Endothelial cell of umbilical vein (primary cell): ENCODE results near the gene OTC.

Experiments used
- EZH2 ChIP-seq: IDR thresholded peaks from 2 replicates; pipeline ENCODE4 v1.6.1; 2012; ENCODE audit warnings: borderline replicate concordance, low read depth, mild to moderate bottlenecking, moderate library complexity, low read length, inconsistent platforms; ENCODE audit not compliant: severe bottlenecking
- POLR2A ChIP-seq: IDR thresholded peaks from 2 replicates; pipeline ENCODE4 v1.6.1; 2012; ENCODE audit warnings: low read depth, mild to moderate bottlenecking, control low read depth, low read length
- TF ChIP-seq, protein P1 (sequence below), 2 donors: IDR thresholded peaks; 1 replicate in 1 of 2; 2 replicates in 1 of 2; pipeline ENCODE4 v1.5.1; 2011; ENCODE audit warnings: low read length in 2 of 2, mild to moderate bottlenecking in 2 of 2, moderate library complexity in 2 of 2, control low read depth in 1 of 2, inconsistent platforms in 1 of 2, low read depth in 1 of 2; ENCODE audit not compliant: insufficient read depth in 1 of 2; ENCODE audit errors: extremely low read depth in 1 of 2

GRCh38 chrX:38357747-38358673 is 5.6 kb downstream of the OTC start:
- TF ChIP-seq POLR2A (no peak), EZH2 (no peak)
- TF ChIP-seq, protein P1, sequence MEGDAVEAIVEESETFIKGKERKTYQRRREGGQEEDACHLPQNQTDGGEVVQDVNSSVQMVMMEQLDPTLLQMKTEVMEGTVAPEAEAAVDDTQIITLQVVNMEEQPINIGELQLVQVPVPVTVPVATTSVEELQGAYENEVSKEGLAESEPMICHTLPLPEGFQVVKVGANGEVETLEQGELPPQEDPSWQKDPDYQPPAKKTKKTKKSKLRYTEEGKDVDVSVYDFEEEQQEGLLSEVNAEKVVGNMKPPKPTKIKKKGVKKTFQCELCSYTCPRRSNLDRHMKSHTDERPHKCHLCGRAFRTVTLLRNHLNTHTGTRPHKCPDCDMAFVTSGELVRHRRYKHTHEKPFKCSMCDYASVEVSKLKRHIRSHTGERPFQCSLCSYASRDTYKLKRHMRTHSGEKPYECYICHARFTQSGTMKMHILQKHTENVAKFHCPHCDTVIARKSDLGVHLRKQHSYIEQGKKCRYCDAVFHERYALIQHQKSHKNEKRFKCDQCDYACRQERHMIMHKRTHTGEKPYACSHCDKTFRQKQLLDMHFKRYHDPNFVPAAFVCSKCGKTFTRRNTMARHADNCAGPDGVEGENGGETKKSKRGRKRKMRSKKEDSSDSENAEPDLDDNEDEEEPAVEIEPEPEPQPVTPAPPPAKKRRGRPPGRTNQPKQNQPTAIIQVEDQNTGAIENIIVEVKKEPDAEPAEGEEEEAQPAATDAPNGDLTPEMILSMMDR (IDR thresholded peaks at IDR 0.05; ENCODE audit: extremely low read depth in 1 of 2, insufficient read depth in 1 of 2, low read depth in 1 of 2, low read length in 2 of 2): no peak
